Measurements from ENCODE around the gene PBRM1.

DNA sequence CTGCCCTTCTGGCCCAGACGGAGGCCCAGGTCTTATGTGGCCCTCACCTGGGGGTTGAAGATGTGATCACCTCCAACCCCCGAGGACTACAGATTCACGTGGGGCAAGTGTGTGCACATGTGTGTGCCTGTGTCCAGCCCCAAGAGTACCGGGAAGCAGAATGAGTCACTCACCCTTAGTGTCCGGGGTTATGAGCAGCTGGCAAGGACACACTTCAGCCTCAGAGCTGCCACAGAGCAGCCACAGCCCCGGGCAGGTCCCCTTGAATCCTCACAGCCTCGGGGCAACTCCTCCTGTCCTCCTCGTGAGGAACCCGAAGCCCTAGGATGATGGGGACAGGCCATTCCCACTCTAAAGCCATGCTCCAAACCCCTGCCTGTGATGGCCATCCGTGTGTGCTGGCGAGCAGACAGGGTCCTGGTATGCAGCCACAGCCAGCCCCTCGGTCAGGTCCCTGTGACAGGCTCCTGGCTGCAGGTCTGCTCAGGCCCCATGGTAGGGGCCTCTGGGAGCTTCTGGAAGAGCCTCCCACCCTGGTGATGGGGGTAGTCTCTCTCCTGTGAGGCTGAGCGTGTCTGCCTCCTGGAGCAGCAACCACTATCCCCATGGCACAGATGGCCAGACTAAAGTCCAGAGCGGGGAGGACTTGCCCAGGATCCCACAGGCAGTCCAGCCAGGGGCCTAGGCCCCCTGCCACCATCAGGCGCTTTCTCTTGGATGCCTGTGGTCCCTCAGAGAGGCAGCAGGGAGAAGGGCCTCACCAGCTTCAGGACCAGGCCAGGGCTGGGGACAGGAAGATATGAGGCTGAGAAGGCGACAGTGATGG lies 189.7 kb downstream of the PBRM1 start:
- TF ChIP-seq, protein P1, sequence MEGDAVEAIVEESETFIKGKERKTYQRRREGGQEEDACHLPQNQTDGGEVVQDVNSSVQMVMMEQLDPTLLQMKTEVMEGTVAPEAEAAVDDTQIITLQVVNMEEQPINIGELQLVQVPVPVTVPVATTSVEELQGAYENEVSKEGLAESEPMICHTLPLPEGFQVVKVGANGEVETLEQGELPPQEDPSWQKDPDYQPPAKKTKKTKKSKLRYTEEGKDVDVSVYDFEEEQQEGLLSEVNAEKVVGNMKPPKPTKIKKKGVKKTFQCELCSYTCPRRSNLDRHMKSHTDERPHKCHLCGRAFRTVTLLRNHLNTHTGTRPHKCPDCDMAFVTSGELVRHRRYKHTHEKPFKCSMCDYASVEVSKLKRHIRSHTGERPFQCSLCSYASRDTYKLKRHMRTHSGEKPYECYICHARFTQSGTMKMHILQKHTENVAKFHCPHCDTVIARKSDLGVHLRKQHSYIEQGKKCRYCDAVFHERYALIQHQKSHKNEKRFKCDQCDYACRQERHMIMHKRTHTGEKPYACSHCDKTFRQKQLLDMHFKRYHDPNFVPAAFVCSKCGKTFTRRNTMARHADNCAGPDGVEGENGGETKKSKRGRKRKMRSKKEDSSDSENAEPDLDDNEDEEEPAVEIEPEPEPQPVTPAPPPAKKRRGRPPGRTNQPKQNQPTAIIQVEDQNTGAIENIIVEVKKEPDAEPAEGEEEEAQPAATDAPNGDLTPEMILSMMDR (IDR thresholded peaks at IDR 0.05; ENCODE audit: poor library complexity) = no peak
- no peak for TF ChIP-seq EZH2 (IDR thresholded peaks at IDR 0.05; ENCODE audit: borderline replicate concordance)
